Cardiac muscle cell (in vitro differentiated cells and primary cell): Measurements from ENCODE around the gene ZBTB40. TPM values are rescaled to one million over a fixed set of nuclear protein-coding genes. Genes with fewer than 3 reads are reported as not detected.
A peak's percentile ranks its signal among the peaks of the same experiment; 100 is the strongest.

Source experiments
- DNase-seq, 2 donors: peaks; one replicate each; pipeline versions ENCODE4 v3.0.0 to v3.0.0-alpha.2; 2010 to 2017; ENCODE audit warnings: low read depth in 1 of 2, low spot score in 1 of 2
- H3K27ac ChIP-seq: fragments of 200-600 bp; sonication (generic); 2 replicates; pipeline ENCODE4 v1.5.1; 2016
- H3K27me3 ChIP-seq: fragments of 200-600 bp; sonication (generic); 2 replicates; pipeline ENCODE4 v1.6.0; 2016; ENCODE audit warnings: control low read depth
- H3K36me3 ChIP-seq: fragments of 200-600 bp; sonication (generic); 2 replicates; pipeline ENCODE4 v1.5.1; 2016; ENCODE audit warnings: control low read depth
- H3K4me1 ChIP-seq: fragments of 200-600 bp; sonication (generic); 2 replicates; pipeline ENCODE4 v1.8.1; 2017; ENCODE audit warnings: low read depth, mild to moderate bottlenecking, mixed run types
- H3K4me3 ChIP-seq: fragments of 200-600 bp; sonication (generic); 2 replicates; pipeline ENCODE4 v1.5.1; 2016; ENCODE audit warnings: mild to moderate bottlenecking
- H3K9me3 ChIP-seq: fragments of 200-600 bp; sonication (generic); 2 replicates; pipeline ENCODE4 v1.5.1; 2017; ENCODE audit warnings: low read depth, mild to moderate bottlenecking, control low read depth
- polyA plus RNA-seq: library from polyadenylated mRNA; unstranded; fragments of >200 nt; fragmentation: Nextera tagmentation; extraction: Ambion mirVana; gene quantifications from 2 replicates; pipeline ENCODE4 v1.2.1, GENCODE V29; 2016
- total RNA-seq: library from RNA; depleted of rRNA; stranded (reverse); fragments of >200 nt; gene quantifications from 2 replicates; pipeline ENCODE4 v1.2.3, GENCODE V29; 2016
- TF ChIP-seq, protein P1 (sequence below): IDR thresholded peaks from 2 replicates; pipeline ENCODE4 v1.5.1; 2012; ENCODE audit warnings: low read depth, mild to moderate bottlenecking, low read length

ZBTB40 gene
- total and polyA plus RNA-seq, 2 experiments from 2014 or later, result 8.3 to 18.1 TPM

DNA sequence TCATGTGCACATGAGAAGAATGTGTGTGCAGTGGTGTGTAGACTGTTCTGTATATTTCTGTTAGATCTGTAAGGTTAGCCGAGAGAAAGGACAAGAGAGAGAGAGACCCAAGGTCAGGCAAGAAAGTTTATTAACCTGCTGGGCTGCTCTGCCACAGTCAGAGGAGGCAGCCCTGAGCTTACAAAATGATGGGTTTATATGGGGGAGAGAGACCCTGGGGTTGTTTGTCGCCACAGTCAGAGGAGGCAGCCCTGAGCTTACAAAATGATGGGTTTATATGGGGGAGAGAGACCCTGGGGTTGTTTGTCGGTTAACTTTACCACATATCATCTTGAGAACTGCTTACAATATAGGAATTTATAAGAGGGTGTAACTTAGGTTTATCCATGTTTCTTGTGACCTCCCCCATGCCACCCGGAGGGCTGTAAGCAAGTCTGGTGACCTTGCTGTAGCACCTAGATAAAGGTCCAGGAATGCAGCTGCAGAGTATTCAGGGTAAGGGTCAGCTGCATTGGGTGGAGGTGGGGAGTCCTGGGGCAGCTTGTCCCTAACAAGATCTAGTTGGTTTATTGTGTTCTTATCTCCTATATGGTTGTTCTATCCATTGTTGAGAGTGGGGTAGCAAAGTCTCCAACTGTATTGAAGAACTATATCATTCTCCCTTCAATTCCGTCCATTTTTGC is 9.3 kb upstream of the ZBTB40 start:
- TF ChIP-seq, protein P1, sequence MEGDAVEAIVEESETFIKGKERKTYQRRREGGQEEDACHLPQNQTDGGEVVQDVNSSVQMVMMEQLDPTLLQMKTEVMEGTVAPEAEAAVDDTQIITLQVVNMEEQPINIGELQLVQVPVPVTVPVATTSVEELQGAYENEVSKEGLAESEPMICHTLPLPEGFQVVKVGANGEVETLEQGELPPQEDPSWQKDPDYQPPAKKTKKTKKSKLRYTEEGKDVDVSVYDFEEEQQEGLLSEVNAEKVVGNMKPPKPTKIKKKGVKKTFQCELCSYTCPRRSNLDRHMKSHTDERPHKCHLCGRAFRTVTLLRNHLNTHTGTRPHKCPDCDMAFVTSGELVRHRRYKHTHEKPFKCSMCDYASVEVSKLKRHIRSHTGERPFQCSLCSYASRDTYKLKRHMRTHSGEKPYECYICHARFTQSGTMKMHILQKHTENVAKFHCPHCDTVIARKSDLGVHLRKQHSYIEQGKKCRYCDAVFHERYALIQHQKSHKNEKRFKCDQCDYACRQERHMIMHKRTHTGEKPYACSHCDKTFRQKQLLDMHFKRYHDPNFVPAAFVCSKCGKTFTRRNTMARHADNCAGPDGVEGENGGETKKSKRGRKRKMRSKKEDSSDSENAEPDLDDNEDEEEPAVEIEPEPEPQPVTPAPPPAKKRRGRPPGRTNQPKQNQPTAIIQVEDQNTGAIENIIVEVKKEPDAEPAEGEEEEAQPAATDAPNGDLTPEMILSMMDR, result no peak

DNA sequence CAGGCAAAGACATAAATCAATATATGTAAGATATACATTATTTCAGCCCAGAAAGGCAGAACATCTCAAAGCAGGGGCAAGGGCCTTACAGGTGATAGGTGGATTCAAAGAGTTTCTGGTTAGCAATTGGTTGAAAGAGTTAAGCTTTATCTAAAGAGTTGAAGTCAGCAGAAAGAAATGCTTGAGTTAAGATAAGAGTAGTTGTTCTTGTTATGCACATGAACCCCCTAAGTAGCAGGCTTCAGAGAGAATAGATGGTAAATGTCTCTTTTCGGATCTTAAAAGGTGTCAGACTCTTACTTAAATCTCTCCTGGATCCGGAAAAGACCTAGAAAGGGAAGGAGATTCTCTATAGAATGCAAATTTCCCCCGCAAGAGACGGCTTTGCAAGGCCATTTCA is 8.3 kb upstream of the ZBTB40 start:
- Histone ChIP-seq H3K27ac (peak overlapping the region; percentile 75), H3K4me3 (no peak overlapping the region)

More for the DNA sequence above, 9.3 kb upstream of the ZBTB40 start:
- H3K27ac ChIP-seq, result peak overlapping the region; percentile 75
- no peak overlapping the region for H3K4me3 ChIP-seq
- peaks cover 34% of the 10 kb centered on the region for H3K4me1 ChIP-seq
- H3K36me3 ChIP-seq, result no peaks in the 10 kb centered on the region
- no peaks in the 10 kb centered on the region for H3K9me3 ChIP-seq
- peak in 1 of 2 donors; percentile 47 for DNase-seq
- no peaks in the 10 kb centered on the region for H3K27me3 ChIP-seq

DNA sequence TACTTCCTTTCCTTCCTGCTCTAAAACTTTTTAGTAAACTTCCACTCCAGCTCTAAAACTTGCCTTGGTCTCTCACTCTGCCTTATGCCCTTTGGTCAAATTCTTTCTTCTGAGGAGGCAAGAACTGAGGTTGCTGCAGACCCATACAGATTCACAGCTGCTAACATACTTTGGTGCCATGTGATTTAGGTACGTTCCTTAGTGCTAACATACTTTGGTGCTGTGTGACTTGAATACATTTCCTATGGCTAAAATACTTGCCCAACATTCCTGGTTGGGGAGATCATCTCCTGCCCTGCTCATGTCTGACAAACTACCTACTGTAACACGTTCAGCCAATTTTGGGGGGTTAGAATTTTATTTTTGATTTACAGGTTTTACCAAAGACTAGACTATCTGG is 6.8 kb upstream of the ZBTB40 start:
- TF ChIP-seq, protein P1, result no peak
- no peak for DNase-seq

More for the DNA sequence above, 8.3 kb upstream of the ZBTB40 start:
- Histone ChIP-seq H3K27me3 (no peaks in the 10 kb centered on the region), H3K9me3 (no peaks in the 10 kb centered on the region), H3K4me1 (peaks cover 44% of the 10 kb centered on the region), H3K36me3 (no peaks in the 10 kb centered on the region)
- DNase-seq, result no peak
- TF ChIP-seq, protein P1, result no peak

DNA sequence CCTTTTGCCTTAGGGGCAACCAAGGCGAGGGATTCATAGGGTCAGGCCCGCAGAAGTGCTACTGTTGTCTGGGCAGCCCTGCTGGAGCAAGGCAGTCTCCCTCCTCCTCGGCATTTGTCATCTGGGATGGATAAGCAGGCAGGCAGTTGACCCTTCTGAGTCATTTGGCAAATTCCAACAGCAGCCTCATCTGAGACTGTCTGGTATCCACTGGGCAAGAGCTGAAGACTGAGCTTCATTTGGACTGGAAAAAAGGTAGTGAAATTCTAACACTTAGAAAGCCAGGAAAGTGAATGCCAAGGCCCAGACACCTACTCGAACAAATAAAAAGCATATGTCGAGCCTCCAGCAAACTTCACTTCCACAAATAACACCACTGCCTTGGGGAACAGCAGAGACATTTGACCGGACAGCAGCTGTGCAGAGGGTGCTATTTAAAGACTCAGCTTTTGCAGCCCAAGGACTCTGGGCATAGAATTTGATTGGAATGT is 4.0 kb upstream of the ZBTB40 start:
- Histone ChIP-seq H3K27me3 (no peaks in the 10 kb centered on the region), H3K36me3 (no peaks in the 10 kb centered on the region), H3K4me3 (no peak overlapping the region), H3K4me1 (peaks cover 39% of the 10 kb centered on the region), H3K9me3 (no peaks in the 10 kb centered on the region), H3K27ac (peak overlapping the region; percentile 94)
- TF ChIP-seq, protein P1, result no peak
- peak; percentile 42 to 72 for DNase-seq

More for the DNA sequence above, 6.8 kb upstream of the ZBTB40 start:
- no peaks in the 10 kb centered on the region for H3K27me3 ChIP-seq
- no peak overlapping the region for H3K4me3 ChIP-seq
- peaks cover 47% of the 10 kb centered on the region for H3K4me1 ChIP-seq
- H3K9me3 ChIP-seq, result no peaks in the 10 kb centered on the region
- H3K36me3 ChIP-seq, result no peaks in the 10 kb centered on the region
- no peak overlapping the region for H3K27ac ChIP-seq

DNA sequence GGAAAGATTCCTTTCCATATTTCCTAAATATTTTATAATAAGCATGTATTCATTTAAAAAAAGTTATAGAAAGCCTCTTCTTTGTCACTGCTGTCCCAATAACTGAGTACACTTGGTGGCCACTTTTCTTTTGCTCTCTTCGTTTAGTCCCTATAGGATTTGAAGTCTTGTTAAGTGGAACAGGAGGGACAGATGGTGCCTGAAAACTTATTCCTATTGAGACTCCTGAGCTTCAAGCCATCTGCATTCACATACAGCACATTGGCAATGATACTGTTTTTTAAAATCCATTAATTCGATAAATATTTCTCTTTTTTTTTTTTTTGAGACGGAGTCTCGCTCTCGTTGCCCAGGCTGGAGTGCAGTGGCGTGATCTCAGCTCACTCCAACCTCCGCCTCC is 2.0 kb upstream of the ZBTB40 start:
- Histone ChIP-seq H3K27ac (no peak overlapping the region), H3K9me3 (no peaks in the 10 kb centered on the region), H3K4me1 (peaks cover 36% of the 10 kb centered on the region), H3K27me3 (no peaks in the 10 kb centered on the region), H3K36me3 (no peaks in the 10 kb centered on the region), H3K4me3 (no peak overlapping the region)
- TF ChIP-seq, protein P1, result no peak
- DNase-seq, result no peak
